ENCODE data around the gene DNAH8. TPM values are rescaled to one million over a fixed set of nuclear protein-coding genes. Genes with fewer than 3 reads are reported as not detected.

DNAH8 gene
- total RNA-seq, 1 experiment from 2014 or later, result not detected

- DNase-seq (ENCODE audit: low read depth), result no peak
These were observed 335.5 kb downstream of the DNAH8 start for GRCh38 chr6:39050453-39051112.

- no peak for DNase-seq (ENCODE audit: low read depth)
These were observed 336.4 kb downstream of the DNAH8 start for GRCh38 chr6:39051399-39052122.

- no peak for DNase-seq (ENCODE audit: low read depth)
These were observed 338.0 kb downstream of the DNAH8 start for GRCh38 chr6:39053016-39053624.

- DNase-seq (ENCODE audit: low read depth), result no peak
These were observed 338.9 kb downstream of the DNAH8 start for GRCh38 chr6:39053854-39054576.

GRCh38 chr6:39054577-39055142, 339.5 kb downstream of the DNAH8 start:
- no peak for DNase-seq (ENCODE audit: low read depth)

- DNase-seq (ENCODE audit: low read depth), result no peak
These were observed 340.6 kb downstream of the DNAH8 start for GRCh38 chr6:39055661-39056060.

GRCh38 chr6:39056191-39056590, 341.1 kb downstream of the DNAH8 start:
- DNase-seq (ENCODE audit: low read depth), result no peak

- no peak for DNase-seq (ENCODE audit: low read depth)
These were observed 341.6 kb downstream of the DNAH8 start for GRCh38 chr6:39056681-39057080.

GRCh38 chr6:39057251-39058155, 342.4 kb downstream of the DNAH8 start:
- DNase-seq (ENCODE audit: low read depth), result no peak

GRCh38 chr6:39058471-39059147, 343.5 kb downstream of the DNAH8 start:
- no peak for DNase-seq (ENCODE audit: low read depth)

- DNase-seq (ENCODE audit: low read depth), result no peak
These were observed 344.6 kb downstream of the DNAH8 start for GRCh38 chr6:39059496-39060310.

- DNase-seq (ENCODE audit: low read depth), result no peak
These were observed 345.5 kb downstream of the DNAH8 start for GRCh38 chr6:39060467-39061160.

- no peak for DNase-seq (ENCODE audit: low read depth)
These were observed 346.1 kb downstream of the DNAH8 start for GRCh38 chr6:39061182-39061581.

- DNase-seq (ENCODE audit: low read depth), result no peak
These were observed 346.5 kb downstream of the DNAH8 start for GRCh38 chr6:39061588-39061987.

- DNase-seq (ENCODE audit: low read depth), result no peak
These were observed 347.1 kb downstream of the DNAH8 start for GRCh38 chr6:39062014-39062740.

- no peak for DNase-seq (ENCODE audit: low read depth)
These were observed 348.4 kb downstream of the DNAH8 start for GRCh38 chr6:39063526-39063925.

- DNase-seq (ENCODE audit: low read depth), result no peak
These were observed 350.4 kb downstream of the DNAH8 start for GRCh38 chr6:39065561-39065960.

- no peak for DNase-seq (ENCODE audit: low read depth)
These were observed 353.3 kb downstream of the DNAH8 start for GRCh38 chr6:39068391-39068790.
